ENCODE measurements around the gene ALDH3A1. TPM values are rescaled to one million over a fixed set of nuclear protein-coding genes. Genes with fewer than 3 reads are reported as not detected.

ALDH3A1 gene
- total and polyA plus RNA-seq, 2 of the 4 experiments (the other 2 are of a cell fraction), result not detected

DNA sequence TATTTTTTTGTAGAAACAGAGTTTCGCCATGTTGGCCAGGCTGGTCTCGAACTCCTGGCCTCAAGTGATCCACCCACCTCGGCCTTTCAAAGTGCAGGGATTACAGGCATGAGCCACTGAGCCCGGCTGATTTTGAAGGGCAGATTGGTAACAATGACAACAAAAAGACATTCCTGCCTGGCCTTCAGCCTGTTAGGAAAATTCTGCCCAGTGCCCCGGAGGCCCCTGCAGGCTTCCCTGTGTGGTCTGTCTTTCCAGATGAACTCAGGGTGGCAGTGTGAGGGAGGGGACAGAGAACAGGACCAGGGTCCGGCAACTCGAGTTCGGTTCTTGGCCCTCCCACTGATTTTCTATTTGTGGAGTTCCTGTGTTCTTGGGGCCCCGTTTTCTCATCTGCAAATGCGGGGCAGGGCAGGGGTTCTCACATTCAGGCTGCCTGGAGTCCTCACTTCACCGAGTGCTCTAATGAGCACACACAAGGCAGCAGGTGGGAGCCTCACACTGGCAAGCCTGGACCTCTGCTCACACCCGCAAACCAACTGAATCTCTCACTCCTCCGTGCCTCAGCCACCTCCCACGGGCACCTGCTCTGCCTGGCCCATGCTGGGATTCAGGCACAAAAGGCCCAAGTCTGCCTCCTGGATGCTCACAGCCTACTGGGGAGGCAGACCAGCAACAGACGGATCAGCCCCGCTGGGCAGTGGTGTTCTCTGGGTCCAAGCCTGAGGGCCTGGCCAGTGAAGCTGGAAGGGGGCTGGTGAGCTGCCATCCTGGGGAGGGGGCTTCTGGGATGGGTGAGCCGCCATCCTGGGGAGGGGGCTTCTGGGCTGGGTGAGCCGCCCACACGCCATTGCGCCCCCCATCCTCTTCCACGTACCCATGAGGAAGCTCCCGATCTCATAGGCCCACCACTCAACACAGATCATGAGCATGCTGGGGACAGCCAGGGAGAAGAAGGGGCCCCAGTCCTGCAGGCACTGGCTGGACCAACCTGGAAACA lies 42.0 kb downstream of the ALDH3A1 start:
- Histone ChIP-seq H3K79me1 (ENCODE audit: low read depth in 1 of 2, low read length in 2 of 2) (no peaks in the 10 kb centered on the region), H2BK15ac (ENCODE audit: low read depth, low read length) (no peak overlapping the region), H3K4ac (ENCODE audit: low read depth, low read length) (no peak overlapping the region), H3K18ac (ENCODE audit: low read depth, low read length) (no peak overlapping the region), H3K27ac (ENCODE audit: insufficient read depth, low read length) (no peak overlapping the region), H3K4me2 (ENCODE audit: low read depth, low read length) (no peak overlapping the region), H3K9me1 (ENCODE audit: insufficient read depth, low read length) (no peaks in the 10 kb centered on the region), H2BK120ac (ENCODE audit: low read depth, low read length) (no peak overlapping the region), H4K91ac (ENCODE audit: insufficient read depth, low read depth, low read length) (no peak overlapping the region), H3K27me3 (ENCODE audit: control insufficient read depth, insufficient read depth, low read length) (peaks cover 24% of the 10 kb centered on the region), H3K4me3 (ENCODE audit: insufficient read depth, low read depth, low read length) (no peak overlapping the region), H2BK5ac (ENCODE audit: low read depth, low read length, poor library complexity, severe bottlenecking) (no peak overlapping the region), H3K23ac (ENCODE audit: low read depth, low read length) (no peak overlapping the region), H4K5ac (ENCODE audit: low read depth, low read length) (no peak overlapping the region), H4K8ac (ENCODE audit: low read depth in 2 of 2, low read length in 2 of 2) (no peak overlapping the region), H3K36me3 (ENCODE audit: control insufficient read depth, insufficient read depth, low read length) (no peaks in the 10 kb centered on the region), H4K20me1 (ENCODE audit: insufficient read depth, low read length) (no peaks in the 10 kb centered on the region), H2AK9ac (replicated peaks; ENCODE audit: low read depth, low read length, poor library complexity) (no peak overlapping the region), H2BK20ac (ENCODE audit: low read depth, low read length) (no peak overlapping the region), H2AFZ (replicated peaks; ENCODE audit: low read length, poor library complexity) (no peak overlapping the region), H3K9ac (ENCODE audit: low read depth, low read length) (no peak overlapping the region), H2AK5ac (ENCODE audit: low read depth, low read length) (no peak overlapping the region), H3K56ac (ENCODE audit: extremely low read depth, insufficient read depth, low read length) (no peak overlapping the region), H3K4me1 (ENCODE audit: control insufficient read depth, insufficient read depth, low read length) (no peaks in the 10 kb centered on the region; the same call in 1 of the 2 replicates), H3K9me3 (ENCODE audit: control insufficient read depth, insufficient read depth, low read length) (no peaks in the 10 kb centered on the region), H3K14ac (replicated peaks; ENCODE audit: low read depth, low read length) (no peak overlapping the region)
- no peak for DNase-seq
- TF ChIP-seq MXI1 (IDR thresholded peaks at IDR 0.05; ENCODE audit: borderline replicate concordance, low read depth, low read length), result no peak
- TF ChIP-seq RCOR1 (IDR thresholded peaks at IDR 0.05; ENCODE audit: insufficient replicate concordance, low read length), result no peak
- TF ChIP-seq POLR2A (IDR thresholded peaks at IDR 0.05; ENCODE audit: low read depth, low read length), result no peak
- TF ChIP-seq BHLHE40 (IDR thresholded peaks at IDR 0.05; ENCODE audit: low read depth, low read length), result no peak
- TF ChIP-seq, protein P1, sequence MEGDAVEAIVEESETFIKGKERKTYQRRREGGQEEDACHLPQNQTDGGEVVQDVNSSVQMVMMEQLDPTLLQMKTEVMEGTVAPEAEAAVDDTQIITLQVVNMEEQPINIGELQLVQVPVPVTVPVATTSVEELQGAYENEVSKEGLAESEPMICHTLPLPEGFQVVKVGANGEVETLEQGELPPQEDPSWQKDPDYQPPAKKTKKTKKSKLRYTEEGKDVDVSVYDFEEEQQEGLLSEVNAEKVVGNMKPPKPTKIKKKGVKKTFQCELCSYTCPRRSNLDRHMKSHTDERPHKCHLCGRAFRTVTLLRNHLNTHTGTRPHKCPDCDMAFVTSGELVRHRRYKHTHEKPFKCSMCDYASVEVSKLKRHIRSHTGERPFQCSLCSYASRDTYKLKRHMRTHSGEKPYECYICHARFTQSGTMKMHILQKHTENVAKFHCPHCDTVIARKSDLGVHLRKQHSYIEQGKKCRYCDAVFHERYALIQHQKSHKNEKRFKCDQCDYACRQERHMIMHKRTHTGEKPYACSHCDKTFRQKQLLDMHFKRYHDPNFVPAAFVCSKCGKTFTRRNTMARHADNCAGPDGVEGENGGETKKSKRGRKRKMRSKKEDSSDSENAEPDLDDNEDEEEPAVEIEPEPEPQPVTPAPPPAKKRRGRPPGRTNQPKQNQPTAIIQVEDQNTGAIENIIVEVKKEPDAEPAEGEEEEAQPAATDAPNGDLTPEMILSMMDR (conservative IDR thresholded peaks at IDR 0.05; ENCODE audit: low read depth, low read length), result no peak
- dilution Hi-C loops (cut with HindIII; ENCODE audit: low sequenced_read_pairs, unreplicated experiment), result no loop called here
- ChIA-PET CTCF (interaction anchor here (0.6 kb wide), 1 partner anchor 324 kb away, joined by 3 read pairs; no protein-coding TSS in a partner anchor), POLR2A (ENCODE audit: unreplicated experiment) (interaction anchor here (0.6 kb wide), 1 partner anchor 143 kb away, joined by 15 read pairs; no protein-coding TSS in a partner anchor)
- BruUV-seq (replicated peaks), result no TSS peak
- WGBS, 2 experiments (ENCODE audit: extremely low coverage in 2 of 2, insufficient read length in 1 of 2), result 75% methylated on average over 11 of the region's 22 CpGs; no CpG with 5 or more reads in 1 of the 2 experiments
- in situ Hi-C loops (cut with MboI; ENCODE audit: low sequenced_read_pairs), result no loop called here
- no peak for ATAC-seq (ENCODE audit: low read depth)
- intact Hi-C loops (cut with micrococcal nuclease), result no loop called here
